ENCODE results near the gene HS3ST4. TPM values are rescaled to one million over a fixed set of nuclear protein-coding genes. Genes with fewer than 3 reads are reported as not detected.

The HS3ST4 gene
- total and polyA plus RNA-seq, 2 of the 4 experiments (the other 2 are of a cell fraction): not detected

- TF ChIP-seq NFE2L2 (IDR thresholded peaks at IDR 0.05; ENCODE audit: low read depth, low read length): no peak
- no peak for TF ChIP-seq CEBPB (IDR thresholded peaks at IDR 0.05; ENCODE audit: low read depth, low read length)
- TF ChIP-seq FOS (IDR thresholded peaks at IDR 0.05; ENCODE audit: low read depth, low read length): no peak
- no peak for TF ChIP-seq RCOR1 (IDR thresholded peaks at IDR 0.05; ENCODE audit: insufficient replicate concordance, low read length)
- TF ChIP-seq, protein P1, sequence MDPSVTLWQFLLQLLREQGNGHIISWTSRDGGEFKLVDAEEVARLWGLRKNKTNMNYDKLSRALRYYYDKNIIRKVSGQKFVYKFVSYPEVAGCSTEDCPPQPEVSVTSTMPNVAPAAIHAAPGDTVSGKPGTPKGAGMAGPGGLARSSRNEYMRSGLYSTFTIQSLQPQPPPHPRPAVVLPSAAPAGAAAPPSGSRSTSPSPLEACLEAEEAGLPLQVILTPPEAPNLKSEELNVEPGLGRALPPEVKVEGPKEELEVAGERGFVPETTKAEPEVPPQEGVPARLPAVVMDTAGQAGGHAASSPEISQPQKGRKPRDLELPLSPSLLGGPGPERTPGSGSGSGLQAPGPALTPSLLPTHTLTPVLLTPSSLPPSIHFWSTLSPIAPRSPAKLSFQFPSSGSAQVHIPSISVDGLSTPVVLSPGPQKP (IDR thresholded peaks at IDR 0.05; ENCODE audit: borderline replicate concordance, low read depth, low read length): no peak
- no peak for TF ChIP-seq RFX5 (IDR thresholded peaks at IDR 0.05; ENCODE audit: low read depth, low read length)
- no peak for TF ChIP-seq POLR2A (IDR thresholded peaks at IDR 0.05; ENCODE audit: low read depth, low read length)
- no peak for TF ChIP-seq CHD1 (IDR thresholded peaks at IDR 0.05; ENCODE audit: low read depth, low read length)
- TF ChIP-seq MXI1 (IDR thresholded peaks at IDR 0.05; ENCODE audit: borderline replicate concordance, low read depth, low read length): no peak
- no peak for TF ChIP-seq USF2 (IDR thresholded peaks at IDR 0.05; ENCODE audit: low read depth, low read length)
- no peak overlapping the region for H3K14ac ChIP-seq (replicated peaks; ENCODE audit: low read depth, low read length)
- BruUV-seq (replicated peaks): no TSS peak
- no peak overlapping the region for H2BK5ac ChIP-seq (ENCODE audit: low read depth, low read length, poor library complexity, severe bottlenecking)
- no peak overlapping the region for H3K27ac ChIP-seq (ENCODE audit: insufficient read depth, low read length)
- H4K8ac ChIP-seq (ENCODE audit: low read depth in 2 of 2, low read length in 2 of 2): no peak overlapping the region
- no peak overlapping the region for H2AK5ac ChIP-seq (ENCODE audit: low read depth, low read length)
- no peak overlapping the region for H3K4me3 ChIP-seq (ENCODE audit: insufficient read depth, low read depth, low read length)
- H2BK15ac ChIP-seq (ENCODE audit: low read depth, low read length): no peak overlapping the region
- no peak overlapping the region for H3K18ac ChIP-seq (ENCODE audit: low read depth, low read length)
- ATAC-seq (ENCODE audit: low read depth): no peak
- H3K9me3 ChIP-seq (ENCODE audit: control insufficient read depth, insufficient read depth, low read length): peaks cover 3% of the 10 kb centered on the region
- WGBS, 2 experiments (ENCODE audit: extremely low coverage in 2 of 2, insufficient read length in 1 of 2): no CpG with 5 or more reads among the region's 5 CpGs
- no peaks in the 10 kb centered on the region for H3K27me3 ChIP-seq (ENCODE audit: control insufficient read depth, insufficient read depth, low read length)
- H3K9me1 ChIP-seq (ENCODE audit: insufficient read depth, low read length): no peaks in the 10 kb centered on the region
- dilution Hi-C loops (cut with HindIII; ENCODE audit: low sequenced_read_pairs, unreplicated experiment): no loop called here
- no peak overlapping the region for H3K4me2 ChIP-seq (ENCODE audit: low read depth, low read length)
- H2BK120ac ChIP-seq (ENCODE audit: low read depth, low read length): no peak overlapping the region
- ChIA-PET CTCF (no interaction called here), POLR2A (ENCODE audit: unreplicated experiment) (no interaction called here)
- no peaks in the 10 kb centered on the region for H3K36me3 ChIP-seq (ENCODE audit: control insufficient read depth, insufficient read depth, low read length)
- H3K56ac ChIP-seq (ENCODE audit: extremely low read depth, insufficient read depth, low read length): no peak overlapping the region
- no peak overlapping the region for H2AFZ ChIP-seq (replicated peaks; ENCODE audit: low read length, poor library complexity)
- no peak overlapping the region for H2AK9ac ChIP-seq (replicated peaks; ENCODE audit: low read depth, low read length, poor library complexity)
- H3K4me1 ChIP-seq (ENCODE audit: control insufficient read depth, insufficient read depth, low read length): no peaks in the 10 kb centered on the region
- in situ Hi-C loops (cut with MboI; ENCODE audit: low sequenced_read_pairs): no loop called here
- H4K5ac ChIP-seq (ENCODE audit: low read depth, low read length): no peak overlapping the region
- H3K9ac ChIP-seq (ENCODE audit: low read depth, low read length): no peak overlapping the region
- no peak overlapping the region for H3K23ac ChIP-seq (ENCODE audit: low read depth, low read length)
- no peak overlapping the region for H2BK20ac ChIP-seq (ENCODE audit: low read depth, low read length)
- H3K79me1 ChIP-seq (ENCODE audit: low read depth in 1 of 2, low read length in 2 of 2): no peaks in the 10 kb centered on the region
- no peak overlapping the region for H4K91ac ChIP-seq (ENCODE audit: insufficient read depth, low read depth, low read length)
- no peak for DNase-seq
- no peaks in the 10 kb centered on the region for H4K20me1 ChIP-seq (ENCODE audit: insufficient read depth, low read length)
- intact Hi-C loops (cut with micrococcal nuclease): no loop called here
- H3K4ac ChIP-seq (ENCODE audit: low read depth, low read length): no peak overlapping the region
Measured at GRCh38 chr16:25751230-25751835, 59.6 kb downstream of the HS3ST4 start.

All from IMR-90 (cell line).